Kasumi-1 (cell line): ENCODE measurements around the gene CCDC85C.

ENCODE experiments used
- DNase-seq, 2 experiments: peaks; one replicate each; lab custom pipeline; 2025; lab: John Stamatoyannopoulos, UW

Gene CCDC85C

DNA sequence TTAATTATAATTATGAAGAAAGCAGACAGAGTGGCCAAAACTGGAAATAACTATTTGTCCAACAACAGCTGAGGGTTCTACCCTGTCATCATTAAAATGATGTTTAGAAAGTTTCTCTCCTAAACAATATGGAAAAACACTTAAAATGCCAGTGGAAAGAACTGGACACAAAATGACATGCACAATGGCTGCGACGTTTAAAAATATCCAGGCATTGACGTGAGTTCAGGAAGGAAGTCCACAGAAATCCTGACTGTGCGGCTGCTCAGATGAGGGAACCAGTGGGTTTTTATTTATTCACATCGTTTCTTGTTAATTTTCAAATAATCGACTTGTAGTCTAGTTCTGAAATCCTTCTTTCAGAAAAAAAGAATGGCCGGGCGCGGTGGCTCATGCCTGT is 64.5 kb downstream of the CCDC85C start:
- DNase-seq: no peak

DNA sequence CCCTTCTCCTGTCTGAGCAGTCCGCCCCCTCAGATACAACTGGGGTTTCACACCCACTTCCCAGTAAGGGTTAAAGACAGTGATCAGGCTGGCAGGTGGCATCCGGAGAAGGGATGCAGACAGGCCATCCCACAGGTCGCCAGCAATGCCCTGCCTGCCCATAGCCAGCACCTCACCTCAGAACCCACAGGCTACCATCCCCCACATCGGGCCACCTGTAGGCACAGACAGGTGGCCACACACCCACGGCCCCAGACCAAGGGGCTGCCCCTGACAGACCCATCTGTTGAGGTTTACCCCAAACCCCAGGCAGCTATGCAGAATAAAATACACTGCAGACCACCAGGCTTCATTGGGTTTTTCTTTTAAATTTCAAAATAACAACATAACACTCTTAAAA is 65.3 kb downstream of the CCDC85C start:
- DNase-seq: no peak

DNA sequence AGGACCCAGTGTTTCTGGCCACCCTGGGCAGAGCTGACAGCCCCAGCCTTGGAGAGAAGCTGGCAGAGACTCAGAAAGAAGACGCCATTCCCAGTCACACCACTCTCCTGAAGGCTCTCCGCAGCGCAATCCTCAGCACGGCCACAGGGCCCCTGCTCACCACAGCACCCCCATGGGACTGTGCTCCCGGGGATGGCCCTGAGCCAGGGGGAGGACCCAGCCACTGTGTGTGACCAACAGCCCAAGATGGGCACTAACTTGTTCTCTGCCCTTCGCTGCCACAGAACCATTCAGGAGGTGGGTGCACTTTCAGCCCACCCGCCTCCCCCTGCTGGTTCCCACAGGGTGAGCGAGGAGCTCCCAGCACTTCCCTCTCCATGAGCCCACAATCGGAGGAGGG is 65.7 kb downstream of the CCDC85C start:
- no peak for DNase-seq

GRCh38 chr14:99537399-99537798 is 66.6 kb downstream of the CCDC85C start:
- no peak for DNase-seq

DNA sequence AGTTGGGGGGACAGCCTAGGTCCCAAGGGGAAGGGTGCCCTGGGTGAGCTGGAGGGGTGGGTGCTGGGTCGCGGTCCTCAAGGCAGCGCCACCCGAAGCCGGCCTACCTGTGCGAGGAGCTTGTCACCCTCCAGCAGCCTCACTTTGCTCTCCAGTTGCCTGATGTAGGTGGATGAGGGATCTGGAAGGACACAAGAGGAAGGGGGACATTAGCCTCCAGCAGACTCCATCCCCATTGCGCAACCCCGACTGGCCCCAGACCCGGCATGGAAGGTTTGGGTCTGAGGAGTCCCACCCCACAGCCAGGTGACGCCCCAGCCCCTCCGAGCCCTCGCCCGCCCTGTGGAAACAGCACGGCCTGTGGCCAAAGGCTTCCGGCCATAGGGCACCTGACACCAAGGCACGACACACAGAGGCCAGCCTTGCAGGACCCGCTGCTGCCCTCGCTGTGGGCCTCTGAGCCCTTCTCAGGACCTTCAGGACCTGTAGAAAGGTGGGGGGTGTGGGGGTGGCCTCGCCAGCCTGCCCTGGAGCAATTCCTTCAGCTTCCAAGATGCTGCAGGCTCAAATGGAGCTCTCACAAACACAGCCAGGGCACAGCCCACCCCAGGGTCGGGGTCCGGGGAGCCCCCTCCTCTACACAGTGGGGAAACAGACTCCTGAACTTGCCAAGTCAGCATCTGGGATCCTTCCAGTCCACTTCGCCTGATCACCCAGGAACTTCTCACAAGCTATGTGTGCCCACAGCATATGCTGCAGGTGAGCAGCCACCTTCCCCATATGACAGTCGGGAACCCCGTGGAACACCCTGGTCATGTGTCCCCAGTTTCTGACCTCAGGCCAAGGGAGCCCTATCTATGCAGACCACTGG is 67.9 kb downstream of the CCDC85C start:
- no peak for DNase-seq

DNA sequence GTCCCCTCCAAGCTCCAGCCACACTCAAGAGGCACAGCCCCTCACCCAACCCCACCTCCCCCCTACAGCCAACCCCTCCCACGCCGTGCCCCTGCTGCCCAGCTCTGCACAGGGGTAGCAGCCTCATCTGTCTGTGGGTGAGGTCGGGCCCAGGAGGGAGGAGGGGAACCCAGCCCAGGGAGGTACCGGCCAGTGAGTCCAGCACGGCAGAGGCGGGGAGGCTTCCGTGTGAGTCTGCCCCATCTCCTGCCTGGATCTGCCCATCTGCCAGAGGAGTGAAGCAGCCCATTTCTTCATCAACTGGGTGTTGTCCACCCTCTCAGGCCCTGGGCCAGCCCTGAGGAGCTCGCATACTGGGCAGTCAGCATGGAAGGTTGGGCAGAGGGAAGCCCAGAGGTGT is 68.6 kb downstream of the CCDC85C start:
- DNase-seq: no peak

- DNase-seq: no peak
Measured at GRCh38 chr14:99534863-99535262, 69.1 kb downstream of the CCDC85C start.

- DNase-seq: no peak
Measured at GRCh38 chr14:99534333-99534732, 69.7 kb downstream of the CCDC85C start.

GRCh38 chr14:99532310-99532709 is 71.7 kb downstream of the CCDC85C start:
- no peak for DNase-seq

- peak; percentile 11 to 18 for DNase-seq
Measured at GRCh38 chr14:99531251-99532096, 72.5 kb downstream of the CCDC85C start.

GRCh38 chr14:99530407-99531155 is 73.4 kb downstream of the CCDC85C start:
- no peak for DNase-seq

- DNase-seq: no peak
Measured at GRCh38 chr14:99529899-99530298, 74.1 kb downstream of the CCDC85C start.

GRCh38 chr14:99527427-99528076 is 76.5 kb downstream of the CCDC85C start:
- DNase-seq: no peak

GRCh38 chr14:99527026-99527425 is 77.0 kb downstream of the CCDC85C start:
- no peak for DNase-seq

DNA sequence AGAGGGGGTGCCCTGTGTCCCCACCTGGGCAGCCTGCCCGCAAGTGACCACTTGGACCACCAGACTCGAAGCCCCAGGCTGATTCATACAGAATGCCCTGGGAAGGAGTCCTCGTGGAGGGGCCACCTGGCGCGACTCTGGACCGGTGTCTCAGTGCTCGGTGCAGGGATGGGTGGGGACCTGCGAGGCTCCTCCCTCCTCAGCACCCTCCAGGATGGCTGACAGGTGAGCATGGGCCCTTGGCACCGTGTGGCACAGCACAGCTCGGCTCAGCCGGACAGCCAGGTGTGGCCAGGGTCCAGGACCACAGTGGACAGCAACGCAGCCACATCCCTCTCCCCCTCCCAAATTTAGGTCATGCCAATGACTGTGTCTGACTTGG is 78.3 kb downstream of the CCDC85C start:
- no peak for DNase-seq

- DNase-seq: no peak
Measured at GRCh38 chr14:99524804-99525698, 79.0 kb downstream of the CCDC85C start.

DNA sequence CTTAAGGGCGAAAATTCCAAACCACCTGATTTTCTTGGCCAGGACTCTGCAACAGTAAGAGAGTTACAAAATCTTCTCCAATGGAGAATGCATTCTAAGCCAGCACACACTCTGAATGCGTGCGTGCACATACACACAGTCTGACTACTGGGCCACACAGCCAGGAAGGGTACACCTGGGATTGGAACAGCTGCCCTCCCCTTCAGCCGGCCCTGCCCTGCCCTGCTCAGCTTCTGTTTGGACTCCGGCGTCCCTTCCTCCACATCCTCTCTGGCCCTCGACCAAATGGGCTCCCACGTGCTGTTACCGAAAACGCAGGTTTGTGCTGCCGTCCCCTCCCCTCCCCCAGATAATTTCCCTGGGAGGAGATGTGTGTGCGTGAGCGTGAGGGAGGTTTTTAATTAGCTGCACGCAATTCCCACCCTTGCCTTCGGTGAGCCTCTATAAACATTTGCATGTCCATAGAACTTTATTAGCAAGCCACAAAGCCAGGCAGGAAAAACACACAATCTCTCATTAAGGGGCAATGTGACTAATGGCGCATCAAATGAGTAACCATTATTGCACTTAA is 79.8 kb downstream of the CCDC85C start:
- no peak for DNase-seq

GRCh38 chr14:99523704-99524055 is 80.3 kb downstream of the CCDC85C start:
- no peak for DNase-seq

DNA sequence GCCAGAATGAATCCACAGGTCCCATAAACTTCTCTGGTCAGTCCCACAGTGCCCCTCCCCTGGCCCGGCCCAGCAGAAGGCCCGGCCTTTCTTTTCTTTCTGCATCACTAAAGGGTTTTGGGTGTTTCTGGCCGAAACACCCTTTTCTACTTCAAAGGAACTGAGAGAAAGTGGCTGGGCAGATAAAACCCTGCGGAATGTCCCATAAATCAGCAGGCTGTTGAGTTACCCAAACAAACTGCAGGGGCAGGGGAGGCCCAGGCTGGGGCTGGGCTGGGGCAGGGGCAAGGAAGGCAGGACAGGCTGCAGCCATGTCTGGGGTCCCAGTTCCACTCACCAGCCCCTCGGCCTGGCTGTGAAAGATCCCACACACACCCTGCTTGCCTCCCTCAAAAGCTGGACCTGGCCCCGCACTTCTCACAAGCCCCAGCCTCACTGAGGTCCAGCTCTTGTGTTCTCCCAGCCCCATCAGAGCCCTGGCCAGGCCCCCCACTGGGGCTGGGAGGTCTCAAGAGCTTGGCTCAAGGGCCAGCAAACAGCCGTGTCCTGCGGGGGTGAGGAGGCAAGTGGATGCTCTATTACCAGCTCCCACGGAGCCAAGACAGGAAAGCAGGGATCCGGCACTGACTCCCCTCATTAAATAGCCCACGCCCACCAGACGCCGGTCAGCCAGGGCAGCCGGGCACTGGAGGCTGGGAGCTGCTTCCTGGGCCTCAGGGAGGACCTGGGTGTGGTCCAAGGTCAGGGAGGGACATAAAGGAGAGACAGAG is 80.9 kb downstream of the CCDC85C start:
- no peak for DNase-seq

DNA sequence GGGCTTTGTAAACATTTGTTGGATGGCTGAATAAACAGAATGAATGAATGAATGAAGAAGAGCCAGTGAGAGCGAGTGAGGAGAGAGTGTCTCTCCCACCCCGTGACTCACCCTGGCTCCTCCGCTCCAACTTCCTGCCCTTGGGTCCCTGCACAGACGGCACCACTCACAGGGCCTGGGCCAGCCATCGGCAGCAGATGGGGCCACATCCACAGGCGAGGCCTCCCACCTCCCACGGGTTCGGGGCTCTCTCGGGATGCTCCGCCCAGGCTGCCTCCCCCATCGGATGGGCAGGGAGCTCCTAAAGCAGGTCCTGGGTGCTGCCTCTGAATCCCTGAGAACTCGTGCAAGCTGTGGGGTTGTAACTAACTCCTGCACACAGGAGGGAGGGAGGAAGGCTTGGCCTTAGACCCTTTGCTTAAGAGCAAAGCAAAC is 81.5 kb downstream of the CCDC85C start:
- peak; percentile 57 for DNase-seq
